ENCODE measurements around the gene SGMS1.

SGMS1 gene

DNA sequence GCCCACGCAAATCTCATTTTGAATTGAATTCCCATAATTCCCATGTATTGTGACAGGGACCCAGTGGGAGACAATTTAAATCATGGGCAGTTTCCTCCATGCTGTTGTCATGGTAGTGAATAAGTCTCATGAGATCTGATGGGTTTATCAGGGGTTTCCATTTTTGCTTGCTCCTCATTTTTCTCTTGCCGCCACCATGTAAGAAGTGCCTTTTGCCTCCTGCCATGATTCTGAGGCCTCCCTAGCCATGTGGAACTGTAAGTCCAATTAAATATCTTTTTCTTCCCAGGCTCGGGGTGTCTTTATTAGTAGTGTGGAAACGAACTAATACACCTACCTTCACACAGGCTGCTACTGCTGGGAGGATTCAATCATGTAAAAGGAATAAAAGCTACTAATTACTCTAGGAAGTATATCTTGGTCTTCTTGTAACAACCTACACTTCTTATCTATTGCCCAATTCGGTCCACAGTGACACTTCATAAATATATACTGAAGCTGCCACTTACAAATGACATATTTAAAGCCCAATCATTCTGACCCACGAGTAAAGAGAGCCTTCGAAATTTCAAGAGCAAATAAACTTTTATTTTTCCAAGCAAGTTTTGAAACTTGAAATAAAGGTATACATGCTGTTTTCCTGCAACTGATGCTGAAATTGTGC, 272.1 kb downstream of the SGMS1 start:
- no peak for DNase-seq (ENCODE audit: low spot score)
- TF ChIP-seq CTCF (IDR thresholded peaks at IDR 0.05; ENCODE audit: extremely low read depth, missing control alignments) = no peak

- DNase-seq (ENCODE audit: low spot score) = no peak
- no peak for TF ChIP-seq CTCF (IDR thresholded peaks at IDR 0.05; ENCODE audit: extremely low read depth, missing control alignments)
Measured at GRCh38 chr10:50350366-50350765, 273.4 kb downstream of the SGMS1 start.

- no peak for DNase-seq (ENCODE audit: low spot score)
- TF ChIP-seq CTCF (IDR thresholded peaks at IDR 0.05; ENCODE audit: extremely low read depth, missing control alignments) = no peak
Measured at GRCh38 chr10:50349554-50349953, 274.2 kb downstream of the SGMS1 start.

- TF ChIP-seq CTCF (IDR thresholded peaks at IDR 0.05; ENCODE audit: extremely low read depth, missing control alignments) = no peak
- peak; percentile 61 for DNase-seq (ENCODE audit: low spot score)
Measured at GRCh38 chr10:50347394-50347802, 276.4 kb downstream of the SGMS1 start.

GRCh38 chr10:50346942-50347341, 276.8 kb downstream of the SGMS1 start:
- no peak for DNase-seq (ENCODE audit: low spot score)
- no peak for TF ChIP-seq CTCF (IDR thresholded peaks at IDR 0.05; ENCODE audit: extremely low read depth, missing control alignments)

DNA sequence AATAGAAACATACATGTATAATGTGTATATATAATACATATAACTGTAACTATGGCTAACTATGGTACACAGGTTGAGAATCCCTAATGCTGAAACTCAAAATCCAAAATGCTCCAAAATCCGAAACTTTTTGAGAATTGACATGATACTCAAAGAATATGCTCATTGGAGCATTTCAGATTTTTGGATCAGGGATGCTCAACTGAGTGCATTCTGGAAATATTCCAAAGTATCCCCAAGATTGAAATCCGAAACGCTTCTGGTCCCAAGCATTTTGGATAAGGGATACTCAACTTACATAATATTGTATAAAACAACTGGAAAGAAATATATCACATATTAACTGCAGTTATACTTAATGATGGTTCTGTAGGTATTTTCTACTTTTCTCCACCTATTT, 278.2 kb downstream of the SGMS1 start:
- no peak for DNase-seq (ENCODE audit: low spot score)
- no peak for TF ChIP-seq CTCF (IDR thresholded peaks at IDR 0.05; ENCODE audit: extremely low read depth, missing control alignments)

- no peak for TF ChIP-seq CTCF (IDR thresholded peaks at IDR 0.05; ENCODE audit: extremely low read depth, missing control alignments)
- no peak for DNase-seq (ENCODE audit: low spot score)
Measured at GRCh38 chr10:50343702-50344331, 279.9 kb downstream of the SGMS1 start.

All from GM20000 (cell line).